Chondrocyte (in vitro differentiated cells): ENCODE measurements around the gene KRT35. TPM values are rescaled to one million over a fixed set of nuclear protein-coding genes. Genes with fewer than 3 reads are reported as not detected.

Experiments
- DNase-seq: peaks from one replicate; pipeline ENCODE4 v3.0.0; 2021; ENCODE audit warnings: mixed read lengths, low spot score
- H3K27ac Mint-ChIP-seq: one replicate; pipeline ENCODE4 v1.8.0; 2021; ENCODE audit warnings: mild to moderate bottlenecking, moderate library complexity, mixed read lengths; ENCODE audit not compliant: unreplicated experiment
- H3K27me3 Mint-ChIP-seq: 2 replicates; pipeline ENCODE4 v1.8.0; 2021; ENCODE audit warnings: low read depth, mixed read lengths
- H3K36me3 Mint-ChIP-seq: 2 replicates; pipeline ENCODE4 v1.8.0; 2021; ENCODE audit warnings: low read depth, mixed read lengths
- H3K4me1 Mint-ChIP-seq: 2 replicates; pipeline ENCODE4 v1.8.0; 2021; ENCODE audit warnings: low read depth, mild to moderate bottlenecking, mixed read lengths
- H3K4me3 Mint-ChIP-seq: one replicate; pipeline ENCODE4 v1.8.0; 2021; ENCODE audit warnings: mild to moderate bottlenecking, moderate library complexity, mixed read lengths; ENCODE audit not compliant: unreplicated experiment
- H3K9me3 Mint-ChIP-seq: 2 replicates; pipeline ENCODE4 v1.8.0; 2021; ENCODE audit warnings: low read depth, mixed read lengths
- CTCF ChIP-seq: fragments of 200-600 bp; sonication (generic); IDR thresholded peaks from 2 replicates; pipeline ENCODE4 v1.5.0; 2021; ENCODE audit warnings: antibody characterized with exemption, mild to moderate bottlenecking, moderate library complexity
- total RNA-seq: library from RNA; stranded (reverse); gene quantifications from 3 replicates; pipeline ENCODE4 v1.2.1, GENCODE V29; 2021

KRT35 gene
- total RNA-seq, 1 donor from 2014 or later: not detected

- no peak overlapping the region for H3K27ac Mint-ChIP-seq
These were observed 36.3 kb downstream of the KRT35 start for GRCh38 chr17:41444640-41445039.

GRCh38 chr17:41444186-41444585, 36.8 kb downstream of the KRT35 start:
- Mint-ChIP-seq H3K27ac (no peak overlapping the region), H3K4me3 (no peak overlapping the region), H3K27me3 (peaks cover 25% of the 10 kb centered on the region), H3K4me1 (no peaks in the 10 kb centered on the region), H3K36me3 (no peaks in the 10 kb centered on the region), H3K9me3 (peaks cover 3% of the 10 kb centered on the region)
- TF ChIP-seq CTCF: no peak
- no peak for DNase-seq

More at GRCh38 chr17:41444640-41445039, 36.3 kb downstream of the KRT35 start:
- Mint-ChIP-seq H3K27me3 (peaks cover 24% of the 10 kb centered on the region), H3K9me3 (peaks cover 3% of the 10 kb centered on the region), H3K4me1 (no peaks in the 10 kb centered on the region), H3K36me3 (no peaks in the 10 kb centered on the region), H3K4me3 (no peak overlapping the region)
- DNase-seq: no peak
- TF ChIP-seq CTCF: no peak

GRCh38 chr17:41442739-41443138, 38.2 kb downstream of the KRT35 start:
- no peak for TF ChIP-seq CTCF
- H3K36me3 Mint-ChIP-seq: no peaks in the 10 kb centered on the region
- no peaks in the 10 kb centered on the region for H3K4me1 Mint-ChIP-seq
- H3K4me3 Mint-ChIP-seq: no peak overlapping the region
- no peak for DNase-seq
- H3K27me3 Mint-ChIP-seq: peaks cover 20% of the 10 kb centered on the region
- H3K27ac Mint-ChIP-seq: no peak overlapping the region
- peaks cover 3% of the 10 kb centered on the region for H3K9me3 Mint-ChIP-seq

GRCh38 chr17:41440531-41441033, 40.4 kb downstream of the KRT35 start, which contains the start of gene KRT38:
TSS of gene KRT38 (minus strand) at chr17:41440983. CDS start at chr17:41440921, 62 bp downstream.
- H3K4me1 Mint-ChIP-seq: no peaks in the 10 kb centered on the region
- no peak for DNase-seq
- TF ChIP-seq CTCF: no peak
- no peaks in the 10 kb centered on the region for H3K36me3 Mint-ChIP-seq
- H3K9me3 Mint-ChIP-seq: peaks cover 3% of the 10 kb centered on the region
- H3K4me3 Mint-ChIP-seq: no peak within 1 kb of the TSS
- H3K27me3 Mint-ChIP-seq: peaks cover 25% of the 10 kb centered on the region
- H3K27ac Mint-ChIP-seq: no peak within 1 kb of the TSS

- Mint-ChIP-seq H3K9me3 (peaks cover 3% of the 10 kb centered on the region), H3K4me3 (no peak overlapping the region)
- DNase-seq: no peak
These were observed 41.6 kb downstream of the KRT35 start for GRCh38 chr17:41439375-41439774.

More at GRCh38 chr17:41439375-41439774, 41.6 kb downstream of the KRT35 start:
- H3K27me3 Mint-ChIP-seq: peaks cover 23% of the 10 kb centered on the region
- no peaks in the 10 kb centered on the region for H3K4me1 Mint-ChIP-seq
- no peak overlapping the region for H3K27ac Mint-ChIP-seq
- H3K36me3 Mint-ChIP-seq: no peaks in the 10 kb centered on the region
- TF ChIP-seq CTCF: no peak
